ENCODE measurements around the gene PDE7B.

DNA sequence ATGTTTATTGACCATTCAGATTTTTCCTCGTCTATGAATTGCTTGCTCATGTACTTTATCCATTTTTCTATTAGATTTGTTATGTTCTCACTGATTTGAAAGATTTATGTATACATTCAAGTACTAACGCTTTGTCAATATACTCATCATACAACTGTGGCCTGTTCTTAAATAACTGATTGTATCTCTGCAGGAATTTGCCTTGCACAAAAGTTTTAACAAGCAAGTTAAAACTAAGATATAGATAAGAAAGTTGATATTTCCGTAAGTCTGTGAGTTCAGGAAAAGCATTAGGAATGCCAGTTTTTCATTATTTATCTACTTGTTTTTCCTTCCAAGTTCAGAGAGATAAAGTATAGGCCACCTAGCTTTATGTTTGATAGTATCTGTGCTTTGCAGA lies 95.2 kb downstream of the PDE7B start:
- TF ChIP-seq POLR2AphosphoS5 (IDR thresholded peaks at IDR 0.05; ENCODE audit: low read depth, low read length), result no peak
- TF ChIP-seq, protein P1, sequence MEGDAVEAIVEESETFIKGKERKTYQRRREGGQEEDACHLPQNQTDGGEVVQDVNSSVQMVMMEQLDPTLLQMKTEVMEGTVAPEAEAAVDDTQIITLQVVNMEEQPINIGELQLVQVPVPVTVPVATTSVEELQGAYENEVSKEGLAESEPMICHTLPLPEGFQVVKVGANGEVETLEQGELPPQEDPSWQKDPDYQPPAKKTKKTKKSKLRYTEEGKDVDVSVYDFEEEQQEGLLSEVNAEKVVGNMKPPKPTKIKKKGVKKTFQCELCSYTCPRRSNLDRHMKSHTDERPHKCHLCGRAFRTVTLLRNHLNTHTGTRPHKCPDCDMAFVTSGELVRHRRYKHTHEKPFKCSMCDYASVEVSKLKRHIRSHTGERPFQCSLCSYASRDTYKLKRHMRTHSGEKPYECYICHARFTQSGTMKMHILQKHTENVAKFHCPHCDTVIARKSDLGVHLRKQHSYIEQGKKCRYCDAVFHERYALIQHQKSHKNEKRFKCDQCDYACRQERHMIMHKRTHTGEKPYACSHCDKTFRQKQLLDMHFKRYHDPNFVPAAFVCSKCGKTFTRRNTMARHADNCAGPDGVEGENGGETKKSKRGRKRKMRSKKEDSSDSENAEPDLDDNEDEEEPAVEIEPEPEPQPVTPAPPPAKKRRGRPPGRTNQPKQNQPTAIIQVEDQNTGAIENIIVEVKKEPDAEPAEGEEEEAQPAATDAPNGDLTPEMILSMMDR (IDR thresholded peaks at IDR 0.05), result no peak

Data from Panc1 (cell line).